HG02943 (cell line): Measurements from ENCODE around the gene TRAPPC5.

Source experiments
- ATAC-seq: cut with Tn5 transposase; IDR thresholded peaks from one replicate; pipeline ENCODE4 v1.9.1; 2021; ENCODE audit warnings: mild to moderate bottlenecking, low read depth, moderate library complexity; ENCODE audit not compliant: unreplicated experiment

TRAPPC5 gene

GRCh38 chr19:7699003-7699402 is 18.4 kb downstream of the TRAPPC5 start:
- no peak for ATAC-seq

DNA sequence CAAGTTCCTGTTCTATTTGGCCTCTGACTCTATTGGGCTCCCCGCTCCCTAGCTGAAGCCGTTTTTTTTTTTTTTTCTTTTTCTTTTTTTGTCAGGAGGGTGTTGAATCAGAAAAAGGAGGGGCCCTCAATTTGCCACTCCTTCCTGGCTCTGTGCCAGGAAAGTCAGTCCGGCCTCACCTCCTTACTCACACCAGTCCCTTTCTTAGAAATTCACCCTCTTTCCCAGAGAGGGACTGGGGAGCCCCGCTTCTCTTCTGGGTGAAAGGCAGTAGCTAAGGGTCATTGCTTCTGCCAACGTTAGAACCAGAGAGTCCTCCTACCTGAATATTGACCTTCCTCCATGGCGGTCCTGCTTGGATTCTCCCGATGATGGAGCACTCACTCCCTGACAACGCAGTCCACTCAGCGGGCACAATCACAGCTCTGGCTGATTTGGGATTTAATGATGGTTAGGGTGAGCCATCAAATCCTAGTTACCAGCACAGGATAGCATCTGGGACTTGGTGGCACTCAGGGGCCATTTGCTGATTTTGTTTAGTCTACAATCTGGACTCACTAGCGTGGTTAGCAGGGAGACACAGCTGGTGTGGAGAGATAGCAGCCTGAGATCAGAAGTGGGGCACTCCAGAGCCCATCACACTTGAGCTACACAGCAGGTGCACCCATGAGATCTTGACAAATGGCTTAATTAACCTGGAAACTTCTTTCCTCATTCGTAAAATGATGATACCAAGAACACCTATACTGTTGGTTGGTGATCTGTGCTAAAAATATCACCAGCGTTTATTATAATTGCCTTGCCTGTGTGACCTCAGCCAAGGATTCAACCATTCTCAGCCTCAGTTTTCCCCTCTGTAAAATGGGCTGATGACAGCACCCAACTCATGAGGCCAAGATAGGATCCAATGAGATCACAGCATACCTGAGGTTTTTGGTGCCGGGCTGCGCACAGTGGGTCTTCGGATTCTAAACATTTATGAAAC is 19.1 kb downstream of the TRAPPC5 start:
- no peak for ATAC-seq

- ATAC-seq, result no peak
These were observed 20.5 kb downstream of the TRAPPC5 start for GRCh38 chr19:7701049-7701653.

DNA sequence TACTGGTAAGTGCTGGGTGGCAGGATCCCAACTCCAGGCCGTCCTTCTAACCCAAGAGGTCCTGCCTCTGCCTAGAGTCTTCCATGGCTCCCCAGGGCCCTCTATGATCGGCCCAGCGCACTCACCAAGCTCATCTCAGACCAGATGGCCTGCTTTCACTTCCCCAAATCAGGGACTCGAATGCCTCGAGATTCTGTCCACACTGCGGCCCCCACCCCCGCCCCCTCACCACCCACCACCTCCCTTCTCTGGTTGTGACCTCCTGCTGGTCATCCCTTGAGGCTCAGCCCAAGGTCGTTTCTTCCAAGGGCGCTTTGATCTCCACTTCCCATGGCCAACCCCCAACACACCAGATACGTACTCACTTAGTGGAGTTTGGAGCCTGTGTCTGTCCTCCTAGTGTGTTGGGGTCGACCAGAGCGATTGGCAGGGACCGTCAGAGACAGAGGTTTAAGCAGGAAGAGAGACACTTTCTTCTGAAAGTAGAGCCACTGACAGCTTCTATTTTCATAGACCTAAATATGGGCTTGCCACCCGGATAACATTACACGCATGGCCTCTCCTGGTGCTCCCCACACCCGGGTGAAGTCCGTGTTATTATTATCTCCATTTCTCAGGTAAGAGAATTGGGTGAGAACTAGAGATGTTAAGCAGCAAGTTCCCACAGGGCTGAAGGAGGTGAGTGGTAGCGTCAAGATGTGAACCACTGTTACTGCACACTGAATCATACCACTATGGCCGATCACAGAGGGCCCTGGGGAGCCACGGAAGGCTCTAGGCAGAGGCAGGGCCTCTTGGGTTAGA is 21.2 kb downstream of the TRAPPC5 start, which contains the start of gene FCER2:
Gene FCER2 (minus strand): TSS at position 478 of the 804 bp plus-strand sequence. CDS start 2,371 bp downstream, outside the sequence.
- ATAC-seq, result no peak

GRCh38 chr19:7703332-7703731 is 22.7 kb downstream of the TRAPPC5 start:
- no peak for ATAC-seq

DNA sequence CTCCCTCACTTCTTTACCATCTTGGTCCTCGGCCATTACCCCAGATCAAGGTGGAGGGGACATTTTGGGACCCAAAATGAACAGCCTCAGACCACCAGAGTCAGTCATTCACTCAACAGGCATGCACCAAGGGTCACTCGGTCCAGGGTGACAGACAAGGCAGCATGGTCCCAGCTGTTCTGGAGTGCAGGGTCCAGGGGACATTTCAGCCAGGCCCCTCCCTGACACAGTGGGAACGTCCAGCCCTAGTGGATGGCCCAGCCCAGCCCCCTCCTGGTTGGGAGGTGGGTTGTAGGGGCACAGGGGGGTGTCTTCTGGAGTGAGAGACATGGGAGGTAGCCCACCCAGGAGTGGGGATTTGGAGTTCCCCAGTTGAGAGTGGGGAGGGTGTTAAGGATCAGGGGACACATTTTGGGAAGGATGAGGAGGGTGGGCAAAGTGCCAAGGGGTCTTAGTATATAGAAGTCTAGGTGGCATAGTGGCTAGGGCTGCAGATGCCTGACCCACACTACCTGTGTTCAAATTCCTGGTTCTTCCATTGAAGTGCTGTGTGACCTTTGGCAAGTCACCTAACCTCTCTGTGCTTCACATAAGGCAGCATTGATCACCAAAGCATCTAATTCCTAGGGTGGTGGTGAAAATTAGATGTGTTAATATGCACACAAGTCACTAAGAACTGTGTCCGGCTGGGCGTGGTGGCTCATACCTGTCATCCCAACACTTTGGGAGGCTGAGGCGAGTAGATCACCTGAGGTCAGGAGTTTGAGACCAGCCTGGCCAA is 23.8 kb downstream of the TRAPPC5 start:
- ATAC-seq, result no peak

DNA sequence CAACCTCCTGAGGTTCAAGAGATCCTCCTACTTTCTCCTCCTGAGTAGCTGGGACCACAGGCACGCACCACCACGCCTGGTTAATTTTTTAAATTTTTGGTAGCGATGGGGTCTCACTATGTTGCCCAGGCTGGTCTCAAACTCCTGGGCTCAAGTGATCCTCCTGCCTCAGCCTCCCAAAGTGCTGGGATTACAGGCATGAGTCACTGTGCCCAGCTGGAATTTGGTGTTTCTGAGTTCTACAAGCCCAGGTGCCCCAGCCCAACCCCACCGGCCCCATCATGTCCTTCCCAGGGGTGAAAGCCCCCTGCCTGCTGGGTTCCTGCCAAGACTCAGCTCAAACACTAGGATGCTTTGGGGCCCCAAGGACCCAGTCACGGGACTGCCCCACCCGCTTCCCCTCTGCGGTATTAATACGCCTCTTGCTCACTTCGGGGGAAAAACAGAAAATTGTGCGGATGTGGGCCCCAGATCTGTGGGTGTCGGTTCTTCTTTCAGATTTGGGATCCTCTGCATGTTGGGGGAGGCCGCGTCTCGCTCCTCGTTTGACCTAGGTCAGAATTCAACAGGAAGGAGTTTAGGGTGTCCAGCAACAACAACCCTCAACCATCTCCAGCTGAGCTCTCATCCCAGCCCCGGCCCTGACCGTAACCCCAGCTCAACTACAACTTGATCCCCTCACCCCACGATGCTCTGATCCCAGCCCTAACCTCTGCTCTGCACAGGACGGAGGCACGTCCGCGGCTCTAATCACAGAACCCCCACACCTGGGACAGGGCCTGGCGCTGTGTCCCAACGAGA is 25.0 kb downstream of the TRAPPC5 start:
- ATAC-seq, result peak; percentile 60

DNA sequence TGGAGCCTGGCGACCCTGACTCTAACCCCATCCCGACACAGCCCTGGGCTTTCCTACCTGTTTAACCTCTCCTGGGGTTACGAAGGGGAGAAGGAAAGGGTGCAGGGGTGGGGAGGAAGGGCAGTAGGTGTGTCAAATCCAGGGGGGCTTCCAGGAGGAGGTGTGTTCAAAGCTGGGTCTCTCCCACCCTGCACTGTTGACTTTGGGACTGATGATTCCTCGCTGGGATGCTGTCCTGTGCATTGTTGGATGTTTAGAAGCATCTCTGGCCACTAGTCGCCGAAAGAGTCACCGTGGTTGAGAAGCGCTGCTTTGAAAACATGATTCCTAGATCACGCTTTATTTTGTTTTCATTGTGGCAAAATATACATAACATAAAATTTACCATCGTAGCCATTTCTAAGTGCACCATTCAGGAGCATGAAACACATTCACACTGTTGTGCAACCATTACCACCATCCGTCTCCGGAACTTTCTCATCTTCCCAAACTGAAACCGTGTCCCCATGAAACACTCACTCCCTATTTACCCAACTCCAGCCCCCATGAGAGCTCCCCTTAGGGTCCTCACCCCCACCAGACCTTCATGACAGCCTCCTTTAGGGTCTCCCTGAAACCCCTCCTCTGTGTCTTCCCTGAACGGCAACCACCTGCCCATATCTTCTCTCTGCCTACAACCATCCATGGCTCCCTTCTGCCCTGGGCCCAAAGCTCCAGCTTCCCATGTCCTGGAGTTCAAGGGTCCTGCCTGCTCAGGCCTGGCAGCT is 25.7 kb downstream of the TRAPPC5 start:
- ATAC-seq, result no peak

- ATAC-seq, result no peak
These were observed 26.4 kb downstream of the TRAPPC5 start for GRCh38 chr19:7706955-7707456.

DNA sequence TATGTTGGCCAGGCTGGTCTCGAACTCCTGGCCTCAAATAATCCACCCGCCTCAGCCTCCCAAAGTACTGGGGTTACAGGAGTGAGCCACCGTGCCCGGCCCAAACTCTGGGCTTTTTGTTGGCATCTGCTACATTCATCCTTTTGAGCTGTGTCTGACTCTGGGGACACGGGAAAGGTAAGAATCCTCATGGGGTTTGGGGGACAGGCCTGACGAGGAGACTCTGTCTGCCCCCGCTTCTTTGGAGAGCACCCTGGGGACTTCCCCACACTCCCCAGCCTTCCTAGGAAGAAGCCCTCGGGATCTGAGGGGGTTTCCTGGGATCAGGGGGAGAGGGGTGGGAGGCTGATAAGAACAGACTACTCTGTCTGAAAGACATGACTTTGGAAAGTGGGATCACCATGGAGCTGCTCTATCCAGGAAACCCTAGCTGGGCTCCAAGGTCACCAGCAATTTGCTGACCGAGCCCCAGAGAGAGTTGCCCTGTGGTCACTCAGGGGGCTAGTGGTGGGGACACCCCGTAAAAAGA is 29.4 kb downstream of the TRAPPC5 start:
- ATAC-seq, result no peak

DNA sequence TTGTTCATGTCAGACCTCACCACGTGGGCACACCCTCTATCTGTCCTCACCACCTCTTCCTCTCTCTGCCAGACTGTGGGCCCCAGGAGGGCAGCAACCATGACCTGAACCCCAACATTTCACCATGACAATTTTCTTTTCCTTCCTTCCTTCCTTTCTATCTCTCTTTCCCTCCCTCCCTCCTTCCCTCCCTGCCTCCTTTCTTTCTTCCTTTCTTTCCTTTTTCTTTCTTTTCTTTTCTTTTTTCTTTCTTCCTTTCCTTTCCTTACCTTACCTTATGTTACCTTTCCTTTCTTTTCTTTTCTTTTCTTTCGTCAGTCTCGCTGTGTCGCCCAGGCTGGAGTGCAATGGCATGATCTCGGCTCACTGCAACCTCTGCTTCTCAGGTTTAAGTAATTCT is 30.0 kb downstream of the TRAPPC5 start:
- ATAC-seq, result no peak

DNA sequence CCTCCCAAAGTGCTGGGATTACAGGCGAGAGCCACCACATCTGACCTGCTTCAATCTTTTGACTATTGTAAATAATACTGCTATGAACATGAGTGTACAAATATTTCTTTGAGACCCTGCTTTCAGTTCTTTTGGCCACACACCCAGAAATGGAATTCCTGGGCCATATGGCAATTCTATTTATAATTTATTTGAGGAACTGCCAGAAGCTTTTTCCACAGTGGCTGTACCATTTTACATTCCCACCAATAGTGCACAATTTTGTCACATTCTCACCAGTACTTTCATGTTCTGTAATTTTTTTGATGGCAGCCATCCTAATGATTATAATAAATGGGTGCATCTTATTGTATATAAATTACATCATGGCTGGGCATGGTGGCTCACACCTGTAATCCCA is 35.0 kb downstream of the TRAPPC5 start:
- ATAC-seq, result no peak

GRCh38 chr19:7716762-7717161 is 36.1 kb downstream of the TRAPPC5 start:
- no peak for ATAC-seq

- no peak for ATAC-seq
These were observed 38.0 kb downstream of the TRAPPC5 start for GRCh38 chr19:7718668-7719067.

DNA sequence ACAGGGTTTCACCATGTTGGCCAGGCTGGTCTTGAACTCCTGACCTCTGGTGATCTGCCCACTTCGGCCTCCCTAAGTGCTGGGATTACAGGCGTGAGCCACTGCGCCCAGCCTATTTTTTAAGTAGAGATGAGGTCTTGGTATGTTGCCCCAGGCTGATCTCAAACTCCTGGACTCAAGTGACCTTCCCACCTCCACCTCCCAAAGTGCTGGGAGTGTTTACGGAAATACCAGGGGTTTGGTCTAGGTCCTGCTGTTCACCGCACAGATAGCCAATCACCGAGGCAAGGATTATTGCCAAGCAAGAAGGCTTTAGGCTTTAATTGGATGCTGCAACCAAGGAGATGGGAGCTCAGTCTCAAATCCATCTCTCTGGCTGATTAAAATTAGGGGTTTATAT is 39.7 kb downstream of the TRAPPC5 start:
- no peak for ATAC-seq

- no peak for ATAC-seq
These were observed 41.6 kb downstream of the TRAPPC5 start for GRCh38 chr19:7722231-7722651.

GRCh38 chr19:7725791-7726190 is 45.2 kb downstream of the TRAPPC5 start:
- ATAC-seq, result no peak

DNA sequence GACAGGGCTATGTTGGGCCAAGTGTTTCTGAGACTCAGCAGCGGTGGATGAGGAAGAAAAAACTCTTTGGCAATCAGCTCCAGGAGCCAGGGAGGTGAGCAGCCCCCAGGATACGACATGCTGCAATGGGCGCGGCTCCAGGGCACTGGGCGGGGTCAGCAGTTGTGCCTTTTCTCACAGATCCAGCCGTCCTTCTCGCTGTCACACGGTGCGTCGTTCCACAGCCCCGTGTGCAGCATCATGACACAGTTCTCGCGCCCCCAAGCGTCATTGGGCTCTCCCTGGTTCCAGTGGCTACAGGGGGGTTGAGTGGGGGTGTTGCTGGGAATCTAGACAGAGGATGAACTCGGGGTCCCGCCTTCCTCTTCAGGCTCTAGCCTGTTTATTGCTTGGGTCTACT is 48.6 kb downstream of the TRAPPC5 start:
- ATAC-seq, result no peak
